Activated CD8-positive, alpha-beta memory T cell treated with anti-CD3 and anti-CD28 coated beads, Interleukin-2, amount 50 U/mL, for 1 hour (primary cell): Measurements from ENCODE around the gene NYAP1.
"Not testable (repeated sequence)": the region's sequence is repeated elsewhere in the genome, so short reads cannot be mapped to it uniquely, and the experiment has no call there.

Source experiments
- DNase-seq: peaks from one replicate; pipeline ENCODE4 v3.0.0-alpha.2; 2020; ENCODE audit errors: extremely low read depth

NYAP1 gene

GRCh38 chr7:100483722-100484672 lies at the start of gene NYAP1:
Gene NYAP1 (plus strand): TSS chr7:100483927. CDS start chr7:100485312, 1,385 bp downstream.
- DNase-seq = no peak

DNA sequence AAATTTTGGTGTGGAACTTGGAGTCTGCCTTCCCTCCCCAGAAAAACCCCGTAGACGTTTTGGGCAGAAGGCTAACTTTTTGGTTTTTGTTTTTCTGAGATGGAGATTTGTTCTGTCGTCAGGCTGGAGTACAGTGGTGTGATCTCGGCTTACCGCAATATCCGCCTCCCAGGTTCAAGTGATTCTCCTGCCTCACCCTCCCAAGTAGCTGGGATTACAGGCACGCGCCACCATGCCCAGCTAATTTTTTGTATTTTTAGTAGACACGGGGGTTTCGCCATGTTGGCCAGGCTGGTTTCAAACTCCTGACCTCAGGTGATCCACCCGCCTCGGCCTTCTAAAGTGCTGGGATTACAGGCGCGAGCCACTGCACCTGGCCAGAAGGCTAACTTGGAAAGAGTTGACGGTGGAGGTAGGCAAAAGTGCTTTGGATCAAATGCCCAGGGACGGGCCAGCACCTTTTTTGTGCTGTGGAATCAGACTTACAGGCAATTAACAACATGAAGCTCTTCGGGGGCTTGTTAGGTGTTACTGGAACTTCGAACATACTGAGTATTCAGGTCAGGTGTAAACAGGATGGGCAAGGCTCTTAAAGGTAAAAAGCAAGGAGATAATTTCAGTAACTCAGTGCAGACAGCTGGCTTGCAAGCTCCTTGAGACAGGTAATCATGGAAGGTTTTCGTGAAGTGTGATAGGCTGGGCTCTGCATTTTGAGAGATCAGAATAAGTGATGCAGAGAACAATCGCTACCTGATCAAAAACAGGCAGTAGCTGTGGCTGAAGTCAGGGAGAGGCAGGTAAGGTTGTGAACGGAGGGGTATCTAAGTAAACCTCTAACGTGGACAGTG lies 49.2 kb upstream of the NYAP1 start:
- no peak for DNase-seq

GRCh38 chr7:100435401-100436304 lies 48.1 kb upstream of the NYAP1 start:
- DNase-seq = no peak

DNA sequence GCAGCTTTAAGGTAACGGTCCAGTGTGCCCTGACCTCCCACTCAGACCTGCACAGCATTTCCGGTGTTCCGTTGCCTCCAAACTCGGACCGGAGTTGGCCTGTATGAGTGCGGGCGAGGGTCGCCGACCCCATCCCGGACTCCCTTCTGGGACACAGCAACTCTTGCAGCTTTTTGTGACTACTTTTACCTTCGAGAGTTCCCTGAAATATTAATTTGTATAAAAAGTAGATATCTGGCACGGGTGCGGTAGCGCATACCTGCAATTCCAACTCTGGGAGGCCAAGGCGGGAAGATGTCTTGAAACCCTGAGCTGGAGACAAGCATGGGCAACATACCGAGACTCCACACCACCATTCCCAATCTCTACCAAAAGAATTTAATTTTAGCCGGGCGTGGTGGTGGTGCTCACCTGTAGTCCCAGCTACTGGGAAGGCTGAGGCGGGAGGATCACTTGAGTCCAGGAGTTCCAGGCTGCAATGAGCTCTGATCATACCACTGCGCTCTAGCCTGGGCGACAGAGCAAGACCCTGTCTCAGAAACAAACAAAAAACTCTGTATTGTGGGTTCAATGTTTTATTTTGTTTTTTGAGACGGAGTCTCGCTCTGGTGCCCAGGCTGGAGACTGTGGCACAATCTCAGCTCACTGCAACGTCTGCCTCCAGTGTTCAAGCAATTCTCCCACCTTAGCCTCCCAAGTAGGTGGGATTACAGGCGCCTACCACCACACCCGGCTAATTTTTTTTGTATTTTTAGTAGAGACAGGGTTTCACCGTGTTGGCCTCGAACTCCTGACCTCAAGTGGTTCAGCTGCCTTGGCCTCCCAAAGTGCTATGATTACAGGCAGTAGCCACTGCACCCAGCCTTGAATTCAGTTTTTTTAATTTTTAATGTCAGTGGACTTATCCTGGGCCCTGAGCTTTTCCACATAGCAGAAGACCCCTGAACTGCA lies 46.3 kb upstream of the NYAP1 start:
- no peak for DNase-seq

DNA sequence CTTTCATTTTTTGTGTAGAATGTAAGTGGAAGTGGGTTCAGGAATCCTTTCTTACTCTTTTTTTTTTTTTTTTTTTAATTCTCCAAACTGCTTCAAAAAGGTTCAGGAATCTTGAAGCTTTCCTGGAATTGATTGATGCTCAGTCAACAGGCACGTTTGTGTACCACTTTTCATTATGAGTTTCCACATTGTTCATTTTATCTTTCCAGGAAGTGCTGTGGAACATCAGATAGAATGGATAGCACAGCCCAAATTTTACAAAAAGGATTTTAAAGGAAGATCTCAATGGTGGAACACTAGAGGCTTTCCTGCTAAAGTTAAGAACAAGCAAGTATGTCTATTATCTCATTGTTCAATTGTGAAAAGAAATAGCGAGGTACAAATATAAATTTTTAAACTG lies 45.6 kb upstream of the NYAP1 start:
- no peak for DNase-seq

DNA sequence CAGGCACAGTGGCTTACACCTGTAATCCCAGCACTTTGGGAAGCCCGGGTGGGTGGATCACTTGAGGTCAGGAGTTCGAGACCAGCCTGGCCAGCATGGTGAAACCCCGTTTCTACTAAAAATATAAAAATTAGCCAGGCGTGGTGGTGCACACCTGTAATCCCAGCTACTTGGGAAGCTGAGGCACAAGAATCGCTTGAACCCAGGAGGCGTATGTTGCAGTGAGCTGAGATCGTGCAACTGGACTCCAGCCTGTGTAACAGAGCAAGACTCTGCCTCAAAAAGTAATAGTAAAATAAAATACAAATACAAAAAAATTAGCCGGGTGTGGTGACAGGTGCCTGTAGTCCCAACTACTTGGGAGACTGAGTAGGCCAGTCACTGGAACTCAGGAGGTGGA lies 45.0 kb upstream of the NYAP1 start:
- not testable (repeated sequence) for DNase-seq

- DNase-seq = not testable (repeated sequence)
Measured at GRCh38 chr7:100439244-100439643, 44.5 kb upstream of the NYAP1 start.

DNA sequence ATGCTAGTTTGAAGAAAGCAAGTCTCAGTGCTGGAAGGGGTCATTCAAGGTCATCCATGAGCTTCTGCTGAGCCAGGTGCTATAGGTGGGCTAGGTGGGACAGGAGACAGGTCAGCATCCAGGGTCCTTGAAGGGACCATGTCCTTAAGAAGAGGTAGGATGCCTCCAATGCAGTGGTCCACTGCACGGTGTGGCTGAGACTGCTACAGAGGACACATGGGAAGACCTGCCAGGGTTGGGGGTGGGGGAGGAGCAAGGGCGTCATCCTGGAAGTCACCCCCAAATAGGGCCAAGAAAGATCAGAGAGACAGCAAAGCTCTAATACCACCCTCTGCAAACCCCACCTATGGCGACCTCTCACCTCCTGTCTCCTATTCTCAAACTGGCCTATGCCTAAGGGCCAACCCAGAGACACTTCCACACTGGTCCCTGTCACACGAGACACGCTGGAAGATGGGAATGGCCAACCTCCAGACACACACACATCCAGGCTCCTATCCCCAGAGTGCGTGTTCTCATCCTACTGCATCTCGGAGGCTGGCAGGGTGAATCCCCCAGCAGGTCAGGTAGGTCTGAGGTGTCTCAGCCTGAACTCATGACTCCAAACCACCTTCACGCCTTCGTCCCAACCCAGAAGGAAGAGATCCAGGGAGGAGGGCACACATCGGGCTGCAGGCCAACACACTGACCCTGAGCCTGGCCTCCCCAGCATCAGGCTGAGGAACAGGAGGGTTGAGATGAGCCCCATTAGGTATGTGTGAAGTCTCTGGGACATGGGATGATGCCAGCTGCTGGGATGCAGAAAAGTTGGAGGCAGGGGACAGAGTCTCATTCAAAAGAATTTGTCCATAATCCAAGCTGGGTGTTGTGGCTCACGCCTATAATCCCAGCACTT lies 41.8 kb upstream of the NYAP1 start:
- DNase-seq = no peak

DNA sequence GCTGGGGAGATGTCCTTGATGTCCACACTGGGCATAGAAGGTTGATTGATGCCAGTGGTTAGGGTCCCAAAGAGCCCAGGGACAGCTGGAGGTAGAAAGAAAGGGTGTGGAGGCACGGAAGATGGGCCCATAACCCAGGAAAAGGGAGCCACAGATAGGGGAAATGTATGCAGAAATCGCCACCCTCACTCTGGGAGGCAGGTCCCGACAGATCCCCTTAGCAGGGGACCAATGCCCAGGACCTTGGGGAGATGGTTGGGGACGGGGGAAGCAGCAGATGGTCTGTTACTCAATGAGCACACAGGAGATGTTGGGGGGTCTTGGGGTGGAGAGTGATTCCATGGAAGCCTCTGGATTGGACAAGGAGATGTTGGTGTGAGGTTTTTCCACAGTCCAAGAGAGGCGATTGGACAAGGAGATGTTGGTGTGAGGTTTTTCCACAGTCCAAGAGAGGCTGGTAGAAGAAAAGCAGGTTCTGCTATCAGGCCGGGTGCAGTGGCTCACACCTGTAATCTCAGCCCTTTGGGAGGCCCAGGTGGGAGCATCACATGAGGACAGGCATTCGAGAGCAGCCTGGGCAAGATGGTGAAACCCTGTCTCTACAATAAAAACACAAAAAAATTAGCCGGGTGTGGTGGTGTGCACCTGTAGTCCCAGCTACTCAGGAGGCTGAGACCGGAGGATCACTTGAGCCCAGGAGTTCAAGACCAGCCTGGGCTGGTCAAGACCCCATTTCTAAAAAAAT lies 40.5 kb upstream of the NYAP1 start:
- DNase-seq = no peak

DNA sequence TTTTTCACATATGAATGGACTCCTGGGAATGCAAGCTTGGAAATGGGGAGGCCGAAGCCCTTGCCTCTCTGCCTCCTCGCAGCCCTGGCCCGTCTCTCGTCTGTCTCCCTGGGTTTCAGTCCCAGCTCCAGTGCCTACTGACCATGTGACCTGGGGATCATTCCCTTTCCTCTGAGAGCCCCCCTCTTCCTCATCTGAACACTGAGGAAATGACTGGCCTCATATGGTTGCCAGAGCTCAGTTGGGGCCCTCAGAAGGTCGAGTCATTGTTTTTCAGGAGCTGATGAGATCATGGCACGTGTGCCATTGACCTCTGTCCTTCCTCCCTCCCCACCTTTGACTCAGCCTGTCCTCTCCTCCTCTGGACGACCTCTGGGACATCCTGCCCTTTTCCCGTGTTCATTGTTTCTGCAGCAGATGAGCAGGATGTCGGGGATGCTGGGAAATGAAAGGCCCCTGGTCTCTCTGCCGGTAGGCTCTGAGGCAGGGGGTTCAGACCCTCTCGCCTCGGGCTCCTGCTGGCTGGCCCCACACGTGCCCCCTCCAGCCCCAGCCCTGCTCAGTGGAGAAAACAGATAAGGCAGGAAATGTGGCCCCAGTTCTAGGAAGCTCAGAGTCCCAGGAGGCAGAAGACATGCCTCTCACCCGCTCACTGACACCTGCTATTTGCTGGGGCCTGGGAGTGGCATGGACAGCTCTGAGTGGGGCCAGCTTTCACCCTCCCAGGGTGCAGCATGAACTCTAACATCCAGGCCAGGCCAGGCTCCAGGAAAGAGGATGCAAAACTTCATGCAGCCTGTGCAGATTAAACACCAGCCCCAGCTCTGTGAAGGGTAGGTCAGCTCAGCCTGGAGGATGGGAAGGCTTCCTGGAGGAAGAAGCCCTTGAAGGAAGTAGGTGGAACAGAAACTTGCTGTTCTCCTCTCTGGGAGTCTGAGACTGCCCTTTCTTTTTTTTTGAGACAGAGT lies 39.1 kb upstream of the NYAP1 start:
- DNase-seq = no peak

DNA sequence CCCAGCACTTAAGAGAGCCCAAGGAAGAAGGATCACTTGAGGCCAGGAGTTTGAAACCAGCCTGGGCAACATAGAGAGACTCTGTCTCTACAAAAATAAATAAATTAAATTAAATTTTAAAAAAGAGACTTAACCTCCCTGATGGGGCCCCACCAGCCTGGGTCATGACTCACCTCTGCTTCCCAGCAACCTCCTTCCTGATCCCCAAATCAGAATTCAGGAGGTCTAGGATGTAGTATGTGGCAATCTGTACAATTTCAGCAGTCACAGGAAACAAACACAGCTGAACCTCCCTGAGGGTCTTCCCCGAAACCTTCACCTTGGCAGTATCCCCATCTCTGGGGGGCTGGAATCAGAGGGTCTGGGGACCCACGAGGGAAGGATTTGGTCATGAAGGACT lies 37.7 kb upstream of the NYAP1 start:
- DNase-seq = no peak

- DNase-seq = not testable (repeated sequence)
Measured at GRCh38 chr7:100447363-100447762, 36.4 kb upstream of the NYAP1 start.

- no peak for DNase-seq
Measured at GRCh38 chr7:100449190-100449795, 34.4 kb upstream of the NYAP1 start.

- no peak for DNase-seq
Measured at GRCh38 chr7:100452513-100452912, 31.2 kb upstream of the NYAP1 start.

- DNase-seq = not testable (repeated sequence)
Measured at GRCh38 chr7:100453854-100454253, 29.9 kb upstream of the NYAP1 start.

GRCh38 chr7:100455206-100455605 lies 28.5 kb upstream of the NYAP1 start:
- DNase-seq = no peak

DNA sequence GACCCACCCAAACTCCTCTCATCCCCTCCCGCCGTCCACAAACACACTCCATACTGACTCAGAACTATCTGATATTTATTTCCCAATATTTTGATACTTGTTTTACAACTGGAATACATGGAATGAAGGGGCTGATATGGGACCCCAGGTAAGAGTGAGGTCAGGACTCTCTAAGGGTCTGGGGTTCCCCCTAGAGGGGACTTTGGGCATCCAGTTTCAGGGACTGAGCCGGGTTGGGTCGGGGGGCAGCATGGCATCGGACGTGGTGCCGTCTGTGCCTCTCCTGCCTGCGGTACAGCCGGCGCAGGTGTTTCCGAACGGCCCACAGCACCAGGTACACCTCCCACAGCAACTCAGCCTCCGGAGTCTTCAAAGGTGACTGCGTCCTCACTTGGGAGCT lies 27.2 kb upstream of the NYAP1 start:
- no peak for DNase-seq
